Fibroblast of lung (primary cell): Measurements from ENCODE around the gene CACNG4.

Experiments used
- EZH2 ChIP-seq: IDR thresholded peaks from 2 replicates; pipeline ENCODE4 v1.5.1; 2012; ENCODE audit warnings: low read length, control low read depth, mild to moderate bottlenecking; ENCODE audit errors: missing control alignments
- TF ChIP-seq, protein P1 (sequence below), 2 donors: IDR thresholded peaks in 1 of 2; conservative IDR thresholded peaks in 1 of 2; 1 replicate in 1 of 2; 2 replicates in 1 of 2; pipeline ENCODE4 v1.5.1; 2011 to 2012; ENCODE audit warnings: low read length in 2 of 2, control low read depth in 1 of 2, inconsistent platforms in 1 of 2, low read depth in 1 of 2, mild to moderate bottlenecking in 1 of 2

DNA sequence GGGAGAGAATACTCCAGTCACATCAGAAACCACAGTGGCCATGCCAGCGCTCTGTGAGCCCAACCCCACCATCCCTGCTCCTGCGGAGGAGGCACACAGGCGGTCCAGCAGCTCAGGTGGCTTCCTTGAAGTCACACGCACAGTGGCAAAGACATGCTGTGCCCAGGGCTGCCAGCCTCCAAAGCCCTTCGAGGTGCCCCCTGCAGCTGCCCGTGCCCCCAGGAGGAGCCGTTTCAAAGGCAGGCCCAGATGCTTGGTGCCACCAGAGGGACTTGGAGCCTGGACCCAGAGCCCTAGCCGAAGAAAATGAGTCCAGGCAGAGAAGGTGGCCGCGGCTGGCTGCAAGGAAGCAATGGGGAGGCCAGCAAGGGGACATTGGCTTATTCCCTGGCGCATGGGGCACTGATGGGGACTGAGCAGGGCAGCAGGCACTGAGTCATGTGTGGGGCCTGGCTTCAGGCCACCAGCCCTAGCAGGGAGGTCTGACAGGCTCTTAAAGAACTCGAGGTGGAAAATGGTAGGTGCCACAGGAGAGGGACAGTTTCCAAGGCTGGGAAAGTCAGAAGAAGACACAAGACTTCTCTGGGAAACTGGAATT lies 62.6 kb downstream of the CACNG4 start:
- TF ChIP-seq, protein P1, sequence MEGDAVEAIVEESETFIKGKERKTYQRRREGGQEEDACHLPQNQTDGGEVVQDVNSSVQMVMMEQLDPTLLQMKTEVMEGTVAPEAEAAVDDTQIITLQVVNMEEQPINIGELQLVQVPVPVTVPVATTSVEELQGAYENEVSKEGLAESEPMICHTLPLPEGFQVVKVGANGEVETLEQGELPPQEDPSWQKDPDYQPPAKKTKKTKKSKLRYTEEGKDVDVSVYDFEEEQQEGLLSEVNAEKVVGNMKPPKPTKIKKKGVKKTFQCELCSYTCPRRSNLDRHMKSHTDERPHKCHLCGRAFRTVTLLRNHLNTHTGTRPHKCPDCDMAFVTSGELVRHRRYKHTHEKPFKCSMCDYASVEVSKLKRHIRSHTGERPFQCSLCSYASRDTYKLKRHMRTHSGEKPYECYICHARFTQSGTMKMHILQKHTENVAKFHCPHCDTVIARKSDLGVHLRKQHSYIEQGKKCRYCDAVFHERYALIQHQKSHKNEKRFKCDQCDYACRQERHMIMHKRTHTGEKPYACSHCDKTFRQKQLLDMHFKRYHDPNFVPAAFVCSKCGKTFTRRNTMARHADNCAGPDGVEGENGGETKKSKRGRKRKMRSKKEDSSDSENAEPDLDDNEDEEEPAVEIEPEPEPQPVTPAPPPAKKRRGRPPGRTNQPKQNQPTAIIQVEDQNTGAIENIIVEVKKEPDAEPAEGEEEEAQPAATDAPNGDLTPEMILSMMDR (conservative IDR thresholded peaks at IDR 0.05 in 1 of 2, IDR thresholded peaks at IDR 0.05 in 1 of 2; ENCODE audit: low read depth in 1 of 2, low read length in 2 of 2) = no peak
- TF ChIP-seq EZH2 = no peak
